NCI-H2171 (cell line): ENCODE data around the gene IPO11.

ENCODE experiments used
- DNase-seq: peaks from one replicate; lab custom pipeline; 2025; lab: John Stamatoyannopoulos, UW

Gene IPO11

DNA sequence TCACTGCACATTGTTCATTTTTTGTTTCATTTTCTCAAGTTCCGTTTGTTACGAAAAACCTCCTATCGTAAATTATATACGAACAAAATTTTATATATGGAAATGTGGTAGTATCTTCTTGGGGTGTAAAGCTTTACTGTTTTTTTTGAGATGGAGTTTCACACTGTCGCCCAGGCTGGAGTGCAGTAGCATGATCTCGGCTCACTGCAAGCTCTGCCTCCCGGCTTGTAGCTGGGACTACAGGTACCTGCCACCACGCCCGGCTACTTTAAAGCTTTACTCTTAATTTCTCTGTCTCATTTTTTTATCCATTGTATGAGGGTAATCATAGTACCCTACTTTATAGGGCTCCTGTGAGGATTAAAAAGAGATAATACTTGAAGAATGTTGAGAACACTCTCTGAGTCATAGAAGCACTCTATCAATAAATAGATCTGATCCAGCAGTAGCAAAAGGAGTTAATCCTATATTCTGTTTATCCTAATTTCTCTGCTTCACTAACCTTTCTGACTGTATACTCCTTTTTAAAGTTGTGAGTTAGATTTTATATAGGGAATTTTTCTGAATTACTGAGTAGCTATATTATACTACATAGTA is 160.5 kb downstream of the IPO11 start:
- DNase-seq = no peak

DNA sequence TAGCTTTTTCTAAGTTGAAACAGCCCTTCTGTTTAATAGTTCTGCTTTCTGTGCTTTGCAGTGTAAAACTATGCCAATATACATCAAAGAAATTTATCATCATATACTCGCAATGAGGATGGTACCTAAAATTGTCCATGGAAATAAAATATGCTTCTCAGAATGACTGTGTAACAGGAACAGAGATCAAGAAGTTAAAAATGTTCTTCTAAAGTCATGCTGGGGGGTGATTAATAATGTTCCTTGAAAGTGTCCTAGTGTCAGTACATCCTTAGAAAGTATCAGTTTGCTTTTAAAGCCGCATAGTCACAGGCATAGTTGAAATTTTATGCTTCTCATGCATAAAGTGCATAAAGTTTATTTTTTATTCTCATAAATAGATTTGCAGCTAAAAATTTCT is 162.0 kb downstream of the IPO11 start:
- DNase-seq = no peak

DNA sequence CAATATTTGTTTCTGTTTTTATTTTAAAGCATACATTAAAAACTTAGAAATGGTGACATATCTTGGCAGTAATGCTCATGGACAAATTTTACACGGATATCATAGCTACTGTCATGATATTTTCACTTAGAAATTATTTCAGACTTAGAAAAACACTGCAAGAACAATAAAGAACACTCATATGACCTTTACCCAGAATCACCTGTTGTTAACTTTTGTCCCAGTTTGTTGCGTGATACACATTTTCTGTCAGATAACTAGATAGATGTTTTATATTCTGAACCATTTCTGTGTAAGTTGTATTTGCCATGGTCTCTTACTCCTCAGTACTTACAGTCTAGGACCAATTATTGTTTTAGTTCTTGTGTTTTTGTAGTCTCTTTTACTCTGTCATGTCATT is 162.5 kb downstream of the IPO11 start:
- no peak for DNase-seq

DNA sequence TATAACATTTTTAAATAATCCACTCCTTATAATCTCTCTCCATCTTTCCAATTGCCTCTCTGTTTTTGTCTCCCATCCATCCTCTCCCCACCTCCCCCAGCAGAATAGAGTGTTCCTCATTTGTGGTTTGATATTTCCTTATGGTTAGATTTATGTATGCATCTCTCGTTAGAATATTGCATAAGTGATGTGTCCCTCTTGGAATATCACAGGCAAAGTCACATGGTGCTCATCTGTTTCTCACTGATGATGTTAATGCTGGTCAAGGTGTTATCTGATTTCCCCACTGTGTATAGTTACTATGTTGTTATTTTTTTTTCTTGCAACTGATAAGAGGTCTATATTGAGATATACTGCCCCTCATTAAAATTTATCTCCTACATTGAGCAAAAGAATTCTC is 162.9 kb downstream of the IPO11 start:
- DNase-seq = no peak

DNA sequence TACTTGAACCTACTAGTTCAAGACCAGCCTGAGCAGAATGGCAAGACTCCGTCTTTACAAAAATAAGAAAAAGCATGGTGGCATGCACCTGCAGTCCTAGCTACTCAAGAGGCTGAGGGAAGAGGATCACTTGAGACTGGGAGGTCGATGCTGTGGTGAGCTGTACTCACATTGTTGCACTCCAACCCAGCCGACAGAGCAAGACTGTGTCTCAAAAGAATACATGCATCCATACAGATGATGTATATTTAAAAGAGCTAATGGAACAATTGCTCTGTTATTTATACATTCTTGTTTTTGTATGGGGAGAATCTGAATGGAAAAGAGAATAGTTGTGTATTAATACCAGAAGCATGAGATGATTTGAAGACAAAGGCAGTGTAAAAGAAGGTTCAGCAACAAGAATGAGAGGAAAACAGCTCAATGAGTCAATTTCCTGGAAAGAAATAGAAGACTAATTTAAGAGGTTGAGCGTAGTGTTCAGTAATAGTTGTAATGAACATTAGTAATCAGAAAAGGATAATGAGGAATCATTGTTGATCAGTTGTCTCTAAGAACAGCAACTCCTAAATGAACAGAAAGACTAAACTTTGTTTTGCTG is 164.1 kb downstream of the IPO11 start:
- no peak for DNase-seq

DNA sequence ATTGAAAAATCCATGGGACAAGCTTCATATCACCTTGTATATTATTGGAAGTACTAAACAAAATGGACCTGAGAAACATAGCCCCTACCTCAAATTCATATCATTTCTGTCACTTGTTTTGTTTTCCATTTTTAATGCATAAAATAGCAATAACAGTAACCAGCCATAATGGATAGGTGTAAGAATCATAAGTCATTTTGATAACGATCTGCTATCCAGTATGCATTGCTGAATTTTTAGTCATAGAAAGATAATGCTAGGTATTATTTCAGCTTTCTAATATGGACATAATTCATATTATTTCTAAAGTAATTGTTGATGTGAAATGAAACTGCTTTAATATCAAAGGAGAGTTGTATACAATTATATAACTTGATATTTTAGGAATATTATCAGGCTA is 164.9 kb downstream of the IPO11 start:
- no peak for DNase-seq

DNA sequence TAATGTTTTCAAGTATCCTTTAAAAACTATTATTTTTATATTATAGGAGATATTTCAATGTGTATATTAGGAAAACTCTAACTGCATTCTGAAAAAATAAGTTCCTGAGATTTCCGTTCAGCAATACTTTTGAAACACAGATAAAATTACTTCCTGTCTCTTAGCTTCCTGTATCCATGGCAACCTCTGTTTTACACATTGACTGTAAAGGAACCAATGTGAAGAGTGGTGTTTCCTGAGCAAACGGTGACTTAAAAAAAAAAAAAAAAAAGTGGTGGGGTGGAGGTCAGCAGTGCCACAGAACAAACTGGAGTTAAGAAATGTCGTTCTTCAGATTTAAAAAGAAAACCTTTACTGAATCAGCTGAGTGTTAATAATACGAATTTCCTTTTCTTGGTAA is 166.0 kb downstream of the IPO11 start, which contains the start of gene LRRC70:
Gene LRRC70 (plus strand): TSS at position 280 of the 400 bp plus-strand sequence. CDS start 620 bp downstream, outside the sequence.
- no peak for DNase-seq

DNA sequence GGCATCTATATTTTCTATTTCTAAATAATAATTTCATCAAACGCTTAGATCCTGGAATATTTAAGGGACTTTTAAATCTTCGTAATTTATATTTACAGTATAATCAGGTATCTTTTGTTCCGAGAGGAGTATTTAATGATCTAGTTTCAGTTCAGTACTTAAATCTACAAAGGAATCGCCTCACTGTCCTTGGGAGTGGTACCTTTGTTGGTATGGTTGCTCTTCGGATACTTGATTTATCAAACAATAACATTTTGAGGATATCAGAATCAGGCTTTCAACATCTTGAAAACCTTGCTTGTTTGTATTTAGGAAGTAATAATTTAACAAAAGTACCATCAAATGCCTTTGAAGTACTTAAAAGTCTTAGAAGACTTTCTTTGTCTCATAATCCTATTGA is 167.2 kb downstream of the IPO11 start:
- DNase-seq = no peak

DNA sequence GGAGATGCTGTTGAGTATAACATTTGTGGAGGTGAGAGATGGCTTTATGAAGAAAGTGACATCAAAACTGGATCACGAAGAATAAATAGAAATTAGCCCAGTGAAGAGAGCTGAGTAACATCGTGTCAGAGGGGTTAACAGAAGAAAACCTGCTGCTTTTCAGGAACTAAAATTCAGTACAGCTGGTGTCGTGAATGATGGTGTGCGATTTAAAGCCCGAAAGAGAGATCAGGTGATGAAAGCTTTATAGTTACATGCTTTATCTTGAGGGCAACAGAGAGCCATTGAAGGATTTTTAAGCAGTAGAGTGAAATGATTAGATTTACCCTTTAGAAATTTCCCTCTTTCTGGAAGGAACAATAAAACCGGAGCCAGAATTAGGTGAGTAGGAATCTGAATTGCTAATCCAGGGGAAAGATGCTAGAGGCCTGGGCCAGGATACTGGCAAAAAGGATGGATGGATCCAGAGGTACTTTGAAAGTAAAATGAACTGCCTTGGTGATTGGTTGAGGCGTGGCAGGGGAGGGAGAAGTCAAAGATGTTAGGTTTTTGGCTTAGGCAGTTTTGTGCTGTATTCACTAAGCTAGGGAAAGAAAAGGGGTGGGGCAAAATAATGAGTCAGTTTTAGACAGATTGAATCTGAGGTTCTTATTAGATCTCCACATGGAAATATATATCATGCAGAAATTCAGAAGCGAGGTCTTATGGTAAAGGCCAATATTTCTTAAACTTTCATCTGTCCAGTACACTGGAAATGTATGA is 169.5 kb downstream of the IPO11 start:
- DNase-seq = no peak

DNA sequence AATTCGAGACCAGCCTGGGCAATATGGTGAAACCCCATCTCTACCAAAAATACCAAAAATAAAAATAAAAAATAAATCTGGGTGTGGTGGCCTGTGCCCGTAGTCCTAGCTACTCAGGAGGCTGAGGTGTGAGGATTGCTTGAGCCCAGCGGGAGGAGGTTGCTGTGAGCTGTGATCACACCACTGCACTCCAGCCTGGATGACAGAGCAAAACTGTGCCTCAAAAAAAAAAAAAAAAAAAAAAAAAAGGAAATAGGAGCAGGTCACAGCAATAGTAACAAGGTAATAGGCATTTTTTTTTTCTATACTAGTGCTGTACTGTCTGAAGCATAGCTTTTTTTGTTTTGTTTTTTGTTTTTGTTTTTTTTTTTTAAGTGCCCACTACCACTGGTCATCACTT is 171.8 kb downstream of the IPO11 start:
- no peak for DNase-seq

DNA sequence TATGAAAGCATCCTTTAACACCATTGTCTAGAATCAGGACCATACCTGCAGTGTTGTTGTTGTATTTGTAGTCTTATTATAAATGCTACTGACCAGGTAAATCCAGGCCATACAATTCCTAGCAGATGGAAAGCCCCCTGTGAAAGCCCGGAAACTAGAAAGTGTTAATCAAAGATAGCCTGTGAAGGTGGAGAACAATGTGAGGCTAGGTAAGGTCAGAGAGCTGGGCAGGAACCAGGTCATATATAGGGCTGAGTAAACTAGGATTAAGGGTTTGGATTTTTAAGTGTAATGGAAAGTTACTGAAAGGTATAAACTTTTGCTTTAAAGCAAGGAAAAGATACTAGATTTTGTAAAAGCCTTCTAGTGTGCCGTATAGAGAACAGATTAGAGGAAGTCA is 172.7 kb downstream of the IPO11 start:
- DNase-seq = no peak

DNA sequence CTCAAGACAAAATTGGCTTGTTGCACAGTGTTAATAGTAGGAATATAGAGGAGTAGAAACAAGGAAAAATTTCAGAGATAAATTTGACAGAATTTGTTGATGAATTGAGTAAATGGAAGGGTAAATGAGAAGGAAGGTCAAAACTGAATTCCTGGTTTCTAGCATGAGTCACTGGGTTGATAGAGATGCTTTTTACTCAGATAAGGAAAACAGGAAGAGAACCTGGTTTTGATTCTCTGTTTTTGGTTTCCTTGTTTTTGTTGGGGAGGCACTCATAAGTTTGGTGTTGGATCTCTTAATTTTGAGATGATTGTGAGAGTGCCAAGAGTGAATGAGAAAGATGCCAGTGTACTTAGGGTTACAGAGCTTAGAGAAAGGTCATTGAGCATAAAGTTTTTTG is 173.2 kb downstream of the IPO11 start:
- no peak for DNase-seq

DNA sequence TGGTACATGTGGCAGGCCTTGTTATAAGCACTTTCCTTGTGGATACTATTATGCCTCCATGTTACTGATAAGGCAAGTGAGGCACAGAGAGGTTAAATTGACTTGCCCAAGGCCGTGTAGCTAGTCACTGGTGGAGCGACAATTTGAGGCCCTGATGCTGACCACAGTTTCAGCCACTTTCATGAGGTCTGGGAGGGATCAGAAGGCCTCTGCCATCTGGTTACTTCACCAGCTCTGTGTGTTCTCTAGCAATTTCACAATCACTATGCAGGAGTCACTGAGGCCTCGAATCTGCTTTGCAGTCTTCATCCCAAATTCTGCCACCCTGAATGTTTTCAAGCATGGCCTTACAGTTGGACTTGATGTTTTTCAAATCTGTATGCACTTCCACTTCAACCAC is 175.2 kb downstream of the IPO11 start:
- DNase-seq = no peak

DNA sequence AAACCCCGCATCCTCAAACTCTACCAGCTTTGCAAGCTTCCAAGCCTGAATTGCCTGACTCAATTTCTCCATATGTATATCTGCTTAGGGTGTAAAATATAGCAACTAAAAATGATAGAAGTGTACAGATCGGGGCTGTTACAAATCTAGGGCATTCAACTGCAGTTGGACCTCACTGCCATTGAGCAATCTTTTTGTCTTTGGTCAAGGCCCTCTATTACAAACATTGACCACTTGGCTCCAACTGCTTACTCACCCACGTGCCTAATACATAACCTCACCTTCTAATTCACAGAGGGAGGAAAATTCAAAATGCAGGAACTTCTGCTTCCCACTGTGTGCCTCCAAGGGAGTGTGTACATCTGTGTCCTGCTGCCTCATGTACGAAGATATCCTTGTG is 176.1 kb downstream of the IPO11 start:
- no peak for DNase-seq

DNA sequence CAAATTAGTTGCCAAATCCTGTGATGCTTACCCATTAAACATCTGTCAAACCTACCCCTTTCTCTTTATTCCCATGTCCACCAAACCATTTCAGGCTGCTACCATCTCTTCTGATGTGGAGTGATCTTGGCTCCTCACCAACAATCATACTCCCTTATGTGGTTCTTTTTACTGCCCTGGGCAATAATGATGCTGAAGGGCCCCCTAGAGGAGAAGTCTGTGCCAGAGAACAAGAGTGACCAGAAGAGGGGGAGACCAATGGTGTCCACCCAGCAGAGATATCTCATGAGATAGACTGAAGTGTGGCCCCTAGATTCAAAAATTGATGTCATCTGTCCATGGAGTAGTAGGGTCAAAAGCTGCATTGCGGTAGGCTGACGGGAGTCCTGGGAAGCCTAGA is 176.9 kb downstream of the IPO11 start:
- no peak for DNase-seq

DNA sequence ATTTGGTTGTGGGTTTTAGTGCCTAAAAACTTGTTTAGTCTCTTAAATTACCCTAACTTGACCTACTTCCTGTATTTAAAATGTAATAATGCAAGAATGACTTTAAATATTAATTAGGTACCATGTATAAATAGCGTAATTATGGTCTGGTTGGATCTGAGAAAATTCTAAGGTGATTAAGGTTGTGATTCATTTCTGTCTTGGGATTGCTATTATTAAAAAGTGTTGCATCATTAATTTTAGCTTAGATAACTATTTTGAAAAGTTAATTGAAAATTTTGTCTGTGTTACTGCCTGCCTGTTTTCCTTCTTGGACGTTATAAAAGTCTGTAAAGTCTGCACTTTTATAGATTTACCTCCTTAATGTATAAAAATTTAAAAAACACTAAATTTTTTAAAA is 177.8 kb downstream of the IPO11 start:
- no peak for DNase-seq

DNA sequence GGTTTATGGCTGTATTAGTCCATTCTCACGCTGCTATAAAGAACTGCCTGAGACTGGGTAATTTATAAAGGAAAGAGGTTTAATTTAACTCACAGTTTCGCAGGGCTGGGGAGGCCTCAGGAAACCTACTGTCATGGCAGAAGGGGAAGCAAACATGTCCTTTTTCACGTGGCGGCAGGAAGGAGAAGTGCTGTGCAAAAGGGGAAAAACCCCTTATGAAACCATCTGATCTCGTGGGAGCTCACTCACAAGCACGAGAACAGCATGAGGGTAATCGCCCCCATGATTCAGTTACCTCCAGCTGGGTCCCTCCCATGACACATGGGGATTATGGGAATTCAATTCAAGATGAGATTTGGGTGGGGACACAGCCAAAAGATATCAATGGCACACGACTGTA is 180.0 kb downstream of the IPO11 start:
- DNase-seq = no peak

DNA sequence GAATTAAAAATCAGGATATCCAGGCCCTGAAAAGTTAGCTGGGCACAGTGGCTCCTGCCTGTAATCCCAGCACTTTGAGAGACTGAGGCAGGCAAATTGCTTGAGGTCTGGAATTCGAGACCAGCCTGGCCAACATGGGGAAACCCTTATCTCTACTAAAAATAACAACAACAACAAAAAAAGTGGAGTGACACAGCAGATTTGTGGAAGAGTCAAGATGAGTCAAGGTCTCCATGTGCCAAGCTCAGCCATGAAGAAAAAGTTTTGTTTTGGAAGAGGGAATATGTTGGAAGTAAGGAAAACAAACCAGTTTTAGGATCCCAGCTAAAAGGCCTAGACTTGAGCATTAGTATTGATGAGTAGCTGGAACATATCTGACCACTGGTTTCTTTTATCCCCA is 180.8 kb downstream of the IPO11 start:
- no peak for DNase-seq

DNA sequence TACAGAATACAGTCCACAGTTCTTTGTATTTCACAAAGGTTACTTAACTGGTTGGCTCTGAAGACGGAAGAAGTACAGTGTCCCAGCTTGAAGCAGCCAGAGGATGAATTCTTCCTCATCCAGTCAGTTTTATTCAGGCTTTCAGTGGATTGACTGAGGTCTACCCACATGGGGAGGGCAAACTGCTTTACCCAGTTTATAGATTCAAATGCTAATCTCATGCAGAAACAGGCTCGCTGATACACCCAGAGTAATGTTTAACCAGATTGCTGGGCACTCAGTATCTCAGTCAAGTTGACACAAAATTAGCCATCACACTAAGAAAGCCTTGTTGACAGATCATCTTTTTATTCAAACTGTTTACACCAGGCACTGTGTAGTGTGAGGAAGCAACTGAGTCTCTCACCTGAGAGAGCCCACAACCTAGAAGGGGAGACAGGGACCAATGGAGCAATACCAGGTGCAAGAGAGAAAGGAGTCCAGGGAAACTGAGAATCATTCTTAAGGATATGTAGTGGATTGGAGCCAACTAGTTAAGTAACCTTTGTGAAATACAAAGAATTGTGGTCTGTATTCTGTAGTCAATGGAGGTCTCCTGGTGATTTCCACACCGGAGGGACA is 181.9 kb downstream of the IPO11 start:
- DNase-seq = no peak

DNA sequence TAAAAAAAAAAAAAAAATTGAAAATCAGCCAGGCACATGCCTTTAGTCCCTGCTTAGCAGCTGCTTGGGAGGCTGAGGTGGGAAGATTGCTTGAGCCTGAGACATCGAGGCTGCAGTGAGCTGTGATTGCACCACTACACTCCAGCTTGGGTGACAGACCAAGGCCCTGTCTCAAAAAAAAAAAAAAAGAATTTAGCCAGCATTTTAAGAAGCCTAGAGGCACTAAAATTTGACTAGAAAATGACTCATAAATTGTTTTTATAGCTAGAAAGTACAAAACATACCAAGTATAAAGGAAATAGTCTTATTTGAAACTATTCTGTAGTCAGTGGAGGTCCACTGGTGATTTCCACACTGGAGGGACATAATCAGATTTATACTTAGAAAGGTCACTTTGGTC is 183.5 kb downstream of the IPO11 start:
- DNase-seq = no peak

DNA sequence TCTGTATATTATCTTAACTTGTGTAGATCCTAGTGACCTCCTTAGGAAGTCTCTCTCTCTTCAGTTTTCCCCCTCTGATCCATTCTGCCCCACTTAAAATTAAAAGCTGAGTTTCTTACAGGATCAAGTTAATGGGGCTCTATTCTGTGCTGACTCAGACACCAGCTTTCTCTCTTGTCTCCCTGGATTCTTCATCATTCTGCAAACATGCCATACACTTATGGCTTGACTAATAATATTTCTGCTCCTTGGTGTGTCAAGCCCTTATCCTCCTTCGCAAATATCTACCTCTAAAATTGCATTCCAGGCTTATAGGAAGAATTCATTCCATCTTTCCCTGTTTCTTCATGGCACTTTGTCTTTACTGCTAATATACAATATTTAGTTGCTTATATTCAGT is 184.1 kb downstream of the IPO11 start:
- no peak for DNase-seq

DNA sequence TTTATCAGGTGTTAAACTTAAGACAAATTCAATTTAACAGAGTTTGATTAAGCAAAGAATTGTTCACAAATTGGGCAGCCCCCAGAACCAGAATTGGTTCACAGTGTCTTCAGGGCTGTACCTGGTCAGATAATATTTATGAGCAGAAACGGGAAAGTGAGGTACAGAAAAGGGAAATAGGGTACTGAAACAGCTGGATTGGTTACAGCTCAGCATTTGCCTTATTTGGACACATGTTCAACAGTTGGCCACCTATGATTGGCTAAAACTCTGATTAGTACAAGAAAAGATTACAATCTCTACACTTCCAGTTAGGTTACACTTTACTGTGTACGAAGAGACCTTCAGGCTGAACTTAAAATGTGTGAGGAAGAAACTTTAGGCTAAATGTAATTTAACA is 184.8 kb downstream of the IPO11 start:
- no peak for DNase-seq
